ENCODE measurements around the gene RAP1A.

RAP1A gene

GRCh38 chr1:111643097-111643496 is 23.5 kb downstream of the RAP1A start:
- no peak for TF ChIP-seq CTCF (IDR thresholded peaks at IDR 0.05; ENCODE audit: low read depth, low read length)
- DNase-seq, result no peak
- H3K27me3 ChIP-seq (ENCODE audit: insufficient read depth, low read depth, severe bottlenecking), result no peaks in the 10 kb centered on the region
- H3K27ac ChIP-seq, result no peak overlapping the region
- no peaks in the 10 kb centered on the region; the same call in 1 of the 2 replicates for H3K36me3 ChIP-seq
- H3K4me3 ChIP-seq (ENCODE audit: low read depth, low read length), result no peak overlapping the region
- peaks cover 5% of the 10 kb centered on the region for H3K9me3 ChIP-seq (ENCODE audit: severe bottlenecking)

- no peak for TF ChIP-seq CTCF (IDR thresholded peaks at IDR 0.05; ENCODE audit: low read depth, low read length)
- DNase-seq, result no peak
- Histone ChIP-seq H3K4me3 (ENCODE audit: low read depth, low read length) (no peak overlapping the region), H3K9me3 (ENCODE audit: severe bottlenecking) (peaks cover 5% of the 10 kb centered on the region), H3K36me3 (no peaks in the 10 kb centered on the region; the same call in 1 of the 2 replicates), H3K27ac (no peak overlapping the region), H3K27me3 (ENCODE audit: insufficient read depth, low read depth, severe bottlenecking) (no peaks in the 10 kb centered on the region)
Observed at GRCh38 chr1:111643696-111644095, 24.1 kb downstream of the RAP1A start.

- TF ChIP-seq CTCF (IDR thresholded peaks at IDR 0.05; ENCODE audit: low read depth, low read length), result no peak
- peaks cover 5% of the 10 kb centered on the region for H3K9me3 ChIP-seq (ENCODE audit: severe bottlenecking)
- H3K36me3 ChIP-seq, result no peaks in the 10 kb centered on the region; the same call in 1 of the 2 replicates
- DNase-seq, result no peak
- H3K27me3 ChIP-seq (ENCODE audit: insufficient read depth, low read depth, severe bottlenecking), result no peaks in the 10 kb centered on the region
- no peak overlapping the region for H3K27ac ChIP-seq
- H3K4me3 ChIP-seq (ENCODE audit: low read depth, low read length), result no peak overlapping the region
Observed at GRCh38 chr1:111644506-111644905, 24.9 kb downstream of the RAP1A start.

- no peak for DNase-seq
- no peak overlapping the region for H3K27ac ChIP-seq
- H3K36me3 ChIP-seq, result no peaks in the 10 kb centered on the region; the same call in 1 of the 2 replicates
- no peaks in the 10 kb centered on the region for H3K27me3 ChIP-seq (ENCODE audit: insufficient read depth, low read depth, severe bottlenecking)
- TF ChIP-seq CTCF (IDR thresholded peaks at IDR 0.05; ENCODE audit: low read depth, low read length), result no peak
- peaks cover 5% of the 10 kb centered on the region for H3K9me3 ChIP-seq (ENCODE audit: severe bottlenecking)
- no peak overlapping the region for H3K4me3 ChIP-seq (ENCODE audit: low read depth, low read length)
Observed at GRCh38 chr1:111647736-111648135, 28.1 kb downstream of the RAP1A start.

- TF ChIP-seq CTCF (IDR thresholded peaks at IDR 0.05; ENCODE audit: low read depth, low read length), result no peak
- no peak overlapping the region for H3K27ac ChIP-seq
Observed at GRCh38 chr1:111648806-111649205, 29.2 kb downstream of the RAP1A start.

DNA sequence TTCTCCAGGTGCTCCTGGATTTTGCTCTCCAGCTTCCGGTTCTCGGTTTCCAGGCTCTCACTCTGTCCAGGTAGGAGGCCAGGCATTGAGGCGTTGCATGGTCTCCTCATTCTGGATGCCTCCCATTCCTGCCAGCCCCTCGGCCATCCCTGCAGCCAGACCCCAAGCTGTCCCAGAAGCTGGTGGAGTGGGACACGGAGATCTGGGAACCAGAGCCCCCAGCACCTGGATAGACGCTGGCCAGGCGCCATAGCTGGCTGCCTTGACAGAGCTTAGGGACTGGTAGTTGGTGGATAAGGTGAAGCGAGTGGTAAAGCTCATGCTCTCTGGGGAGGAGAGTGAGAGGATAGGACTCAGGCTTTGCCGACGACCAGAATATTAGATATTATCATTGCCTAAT is 29.6 kb downstream of the RAP1A start:
- no peak for DNase-seq
- Histone ChIP-seq H3K4me3 (ENCODE audit: low read depth, low read length) (no peak overlapping the region), H3K27ac (no peak overlapping the region), H3K27me3 (ENCODE audit: insufficient read depth, low read depth, severe bottlenecking) (no peaks in the 10 kb centered on the region), H3K36me3 (no peaks in the 10 kb centered on the region; the same call in 1 of the 2 replicates), H3K9me3 (ENCODE audit: severe bottlenecking) (no peaks in the 10 kb centered on the region)
- TF ChIP-seq CTCF (IDR thresholded peaks at IDR 0.05; ENCODE audit: low read depth, low read length), result no peak

More at GRCh38 chr1:111648806-111649205, 29.2 kb downstream of the RAP1A start:
- no peak overlapping the region for H3K4me3 ChIP-seq (ENCODE audit: low read depth, low read length)
- DNase-seq, result no peak
- no peaks in the 10 kb centered on the region for H3K27me3 ChIP-seq (ENCODE audit: insufficient read depth, low read depth, severe bottlenecking)
- no peaks in the 10 kb centered on the region for H3K9me3 ChIP-seq (ENCODE audit: severe bottlenecking)
- H3K36me3 ChIP-seq, result no peaks in the 10 kb centered on the region; the same call in 1 of the 2 replicates
